C4-2B (cell line): ENCODE data around the gene MARCHF5.

Experiments used
- ZFX ChIP-seq: fragments of 450-650 bp; IDR thresholded peaks from 2 replicates; pipeline ENCODE4 v1.6.1; 2017
- TF ChIP-seq, protein P1 (sequence below): fragments of 450-650 bp; conservative IDR thresholded peaks from 2 replicates; pipeline ENCODE4 v1.5.1; 2017; ENCODE audit warnings: mild to moderate bottlenecking

GRCh38 chr10:92248566-92248965 lies 42.4 kb upstream of the MARCHF5 start:
- TF ChIP-seq, protein P1, sequence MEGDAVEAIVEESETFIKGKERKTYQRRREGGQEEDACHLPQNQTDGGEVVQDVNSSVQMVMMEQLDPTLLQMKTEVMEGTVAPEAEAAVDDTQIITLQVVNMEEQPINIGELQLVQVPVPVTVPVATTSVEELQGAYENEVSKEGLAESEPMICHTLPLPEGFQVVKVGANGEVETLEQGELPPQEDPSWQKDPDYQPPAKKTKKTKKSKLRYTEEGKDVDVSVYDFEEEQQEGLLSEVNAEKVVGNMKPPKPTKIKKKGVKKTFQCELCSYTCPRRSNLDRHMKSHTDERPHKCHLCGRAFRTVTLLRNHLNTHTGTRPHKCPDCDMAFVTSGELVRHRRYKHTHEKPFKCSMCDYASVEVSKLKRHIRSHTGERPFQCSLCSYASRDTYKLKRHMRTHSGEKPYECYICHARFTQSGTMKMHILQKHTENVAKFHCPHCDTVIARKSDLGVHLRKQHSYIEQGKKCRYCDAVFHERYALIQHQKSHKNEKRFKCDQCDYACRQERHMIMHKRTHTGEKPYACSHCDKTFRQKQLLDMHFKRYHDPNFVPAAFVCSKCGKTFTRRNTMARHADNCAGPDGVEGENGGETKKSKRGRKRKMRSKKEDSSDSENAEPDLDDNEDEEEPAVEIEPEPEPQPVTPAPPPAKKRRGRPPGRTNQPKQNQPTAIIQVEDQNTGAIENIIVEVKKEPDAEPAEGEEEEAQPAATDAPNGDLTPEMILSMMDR: no peak
- no peak for TF ChIP-seq ZFX
